Urinary bladder (tissue), 4 donors: ENCODE measurements around the gene WDR82. TPM values are rescaled to one million over a fixed set of nuclear protein-coding genes. Genes with fewer than 3 reads are reported as not detected.

Experiments used
- DNase-seq: peaks from one replicate; pipeline ENCODE4 v3.0.0-alpha.2; 2015; ENCODE audit errors: extremely low spot score
- H3K27ac ChIP-seq: one replicate; pipeline ENCODE4 v1.5.1; 2013; ENCODE audit warnings: low read depth, mild to moderate bottlenecking, moderate library complexity
- H3K36me3 ChIP-seq: one replicate; pipeline ENCODE4 v1.6.1; 2013; ENCODE audit warnings: mild to moderate bottlenecking, moderate library complexity; ENCODE audit not compliant: insufficient read depth
- H3K4me1 ChIP-seq: one replicate; pipeline ENCODE4 v1.6.1; 2013; ENCODE audit warnings: mild to moderate bottlenecking, moderate library complexity; ENCODE audit not compliant: insufficient read depth
- H3K4me3 ChIP-seq: one replicate; pipeline ENCODE4 v1.5.1; 2013; ENCODE audit warnings: low read depth, low read length
- WGBS: extraction: QIAGEN DNeasy Blood & Tissue Kit; methylation state at CpG from one replicate; pipeline ENCODE4 v1.1.7; 2013; 5-methylcytosine and 5-hydroxymethylcytosine counted together
- polyA plus RNA-seq: library from polyadenylated mRNA; stranded (reverse); fragments of 200-250 nt; gene quantifications from one replicate; pipeline ENCODE4 v1.2.3, GENCODE V29; 2013
- total RNA-seq: library from RNA; depleted of rRNA; stranded (reverse); fragments of >200 nt; gene quantifications from one replicate; pipeline ENCODE4 v1.2.3, GENCODE V29; 2014
- donor health status: healthy with polysubstance abuse.
- donor health status: healthy.

WDR82 gene
- total and polyA plus RNA-seq, 2 donors: 70.2 to 73.7 TPM

DNA sequence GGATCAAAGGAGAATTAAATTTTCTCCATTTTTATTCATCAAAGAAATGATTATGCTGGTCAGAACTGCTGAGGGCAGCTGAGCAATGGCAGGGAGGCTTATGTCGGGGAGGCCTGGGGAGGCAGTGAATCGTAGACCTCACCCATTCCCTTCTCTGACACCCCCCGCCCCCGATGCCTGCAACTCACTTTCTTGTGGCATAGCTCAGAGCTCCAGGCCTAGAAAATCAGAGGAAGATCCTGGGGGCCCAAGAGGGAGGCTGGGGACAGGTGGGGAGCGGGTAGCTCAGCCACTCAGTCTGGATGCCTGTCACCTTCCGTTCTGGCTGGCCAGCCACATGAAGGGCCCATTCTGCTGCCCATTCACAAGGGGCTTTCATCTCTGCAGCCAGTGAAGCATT, 36.6 kb upstream of the WDR82 start:
- Histone ChIP-seq H3K36me3 (no peaks in the 10 kb centered on the region), H3K27ac (no peak overlapping the region), H3K4me3 (no peak overlapping the region), H3K4me1 (no peaks in the 10 kb centered on the region)
- 91% methylated on average over 6 of the region's 6 CpGs for WGBS
- no peak for DNase-seq

DNA sequence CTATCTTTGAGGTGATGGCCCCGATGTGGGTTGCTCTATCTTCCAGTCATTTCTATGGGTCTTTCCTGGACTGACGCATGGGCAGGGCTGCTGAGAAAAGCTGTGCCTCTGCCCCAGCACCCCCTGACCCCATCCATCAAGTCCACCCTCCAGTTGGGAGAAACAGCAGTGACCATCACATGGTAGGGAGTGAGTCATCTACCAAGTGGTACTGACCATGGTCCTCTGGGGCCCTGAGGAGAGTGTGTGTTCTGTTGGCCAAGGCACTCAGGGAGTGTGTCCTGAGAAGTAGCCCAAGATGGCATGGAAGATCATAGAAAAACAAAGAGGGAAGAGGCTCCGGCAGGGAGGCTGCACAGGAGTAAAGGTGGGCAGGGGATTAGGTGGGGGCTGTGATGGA, 36.0 kb upstream of the WDR82 start:
- 96% methylated on average over 3 of the region's 3 CpGs for WGBS
- Histone ChIP-seq H3K4me1 (no peaks in the 10 kb centered on the region), H3K36me3 (no peaks in the 10 kb centered on the region), H3K27ac (no peak overlapping the region), H3K4me3 (no peak overlapping the region)
- no peak for DNase-seq

DNA sequence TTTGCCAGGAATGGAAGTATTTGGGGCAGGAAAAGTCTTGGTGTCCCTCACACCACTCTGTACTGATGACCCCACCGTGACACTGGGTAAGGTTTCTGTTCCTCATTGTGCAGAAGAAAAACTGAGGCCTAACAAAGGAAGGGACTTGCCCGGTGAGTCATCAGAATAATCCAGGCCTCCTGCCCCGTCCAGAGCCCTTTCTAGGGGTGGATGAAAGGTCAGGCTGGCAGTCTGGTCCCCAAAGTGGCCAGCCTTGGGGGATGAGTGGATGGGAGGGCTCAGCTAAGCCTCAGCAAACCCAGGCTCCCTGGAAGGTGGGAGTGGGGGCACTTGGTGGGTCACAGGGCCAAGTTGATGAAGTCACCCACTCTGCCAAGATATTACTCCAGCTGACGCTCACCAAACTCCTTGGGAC, 35.3 kb upstream of the WDR82 start:
- H3K4me1 ChIP-seq: no peaks in the 10 kb centered on the region
- H3K27ac ChIP-seq: no peak overlapping the region
- H3K4me3 ChIP-seq: no peak overlapping the region
- no peaks in the 10 kb centered on the region for H3K36me3 ChIP-seq
- no peak for DNase-seq
- WGBS: 53% methylated on average over 4 of the region's 4 CpGs

DNA sequence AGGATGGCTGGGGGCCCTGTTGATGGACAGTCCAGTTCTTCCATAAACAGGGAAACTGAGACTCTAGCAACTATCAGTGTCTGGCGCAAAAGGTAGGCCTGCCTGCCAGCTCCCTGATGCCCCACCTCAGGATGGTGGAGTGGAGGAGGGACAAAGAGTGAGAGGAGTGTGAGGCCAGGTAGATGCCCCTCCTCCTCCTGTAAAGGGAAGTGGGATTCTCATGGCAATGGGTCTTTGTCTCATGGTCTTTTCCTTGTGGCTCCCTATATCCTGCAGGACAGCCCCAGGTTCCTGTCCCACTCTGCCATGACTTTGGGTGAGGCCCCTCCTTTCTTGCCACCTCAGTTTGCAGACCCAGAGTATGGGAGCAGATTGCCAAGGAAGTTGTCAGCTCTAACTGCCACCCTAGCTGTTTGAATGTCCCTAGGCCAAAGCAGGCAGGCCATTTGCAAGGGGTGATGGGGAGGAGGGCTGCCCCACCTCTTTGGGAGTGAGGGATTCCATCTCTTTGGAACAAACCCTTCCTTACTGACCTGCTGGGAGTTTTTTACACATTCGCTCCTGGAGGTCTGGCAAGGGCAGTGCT, 34.8 kb upstream of the WDR82 start:
- Histone ChIP-seq H3K4me3 (no peak overlapping the region), H3K27ac (no peak overlapping the region), H3K4me1 (no peaks in the 10 kb centered on the region), H3K36me3 (no peaks in the 10 kb centered on the region)
- WGBS: 88% methylated on average over 2 of the region's 2 CpGs
- DNase-seq: no peak

DNA sequence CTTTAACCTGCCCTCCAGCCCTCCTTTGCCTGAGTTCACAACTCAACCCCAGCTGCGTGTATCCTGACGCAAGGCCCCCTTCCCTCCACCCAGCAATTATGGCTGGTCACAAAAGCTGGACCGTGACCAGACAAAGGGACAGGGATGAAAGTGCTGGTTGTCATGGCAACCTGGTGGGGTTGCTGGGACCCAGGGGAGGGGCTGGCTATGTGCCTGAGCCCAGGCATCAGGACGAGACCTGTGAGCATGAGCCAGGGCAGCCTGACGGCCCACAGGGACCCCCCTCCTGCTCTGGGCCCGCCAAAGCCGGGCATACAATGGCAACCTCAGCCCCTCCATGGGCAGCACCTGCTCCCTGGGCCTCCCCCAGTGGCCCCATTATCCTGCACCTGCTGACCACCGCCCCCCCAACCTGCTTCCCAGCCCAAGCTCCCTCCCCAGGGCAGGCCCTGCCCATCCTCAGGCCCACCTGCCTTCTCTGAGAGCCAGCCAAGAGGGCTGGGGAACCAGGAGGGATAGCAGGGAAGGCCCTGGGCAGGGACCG, 33.2 kb upstream of the WDR82 start:
- no peaks in the 10 kb centered on the region for H3K4me1 ChIP-seq
- 83% methylated on average over 9 of the region's 9 CpGs for WGBS
- H3K27ac ChIP-seq: no peak overlapping the region
- no peak overlapping the region for H3K4me3 ChIP-seq
- no peak for DNase-seq
- no peaks in the 10 kb centered on the region for H3K36me3 ChIP-seq

DNA sequence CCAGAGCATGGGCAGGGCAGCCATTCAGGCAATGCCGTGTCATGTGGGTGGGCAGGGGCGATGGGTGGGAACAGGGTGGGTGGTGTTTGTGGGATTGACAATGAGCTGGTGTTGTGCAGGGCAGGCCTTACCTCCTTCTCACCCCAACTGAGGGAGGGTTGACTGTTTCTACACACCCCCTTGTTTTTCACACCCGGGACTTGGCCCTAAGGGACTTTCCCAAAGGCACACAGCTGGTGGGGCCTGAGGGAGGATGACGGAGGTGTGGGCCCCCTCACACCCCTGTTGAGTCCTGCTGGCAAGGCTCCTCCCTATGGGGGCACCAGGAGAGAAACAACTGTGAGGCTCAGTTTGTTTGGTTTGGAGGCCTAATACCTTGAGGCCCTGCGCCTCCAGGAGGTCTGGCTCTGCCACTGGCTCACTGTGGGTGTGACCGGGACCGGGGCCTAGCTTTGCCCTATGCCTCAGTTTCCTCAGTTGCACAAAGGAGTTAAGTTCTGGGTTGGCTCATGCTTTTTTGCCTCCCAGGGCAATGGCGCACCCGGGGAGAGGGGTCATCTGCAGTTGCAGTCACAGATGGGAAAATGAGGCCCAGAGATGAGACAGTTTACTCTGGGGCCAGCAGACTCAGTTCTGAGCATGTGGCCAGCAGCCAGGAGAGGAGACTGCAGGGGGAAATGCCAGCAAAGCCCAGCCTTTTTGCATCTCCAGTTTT, 32.6 kb upstream of the WDR82 start:
- Histone ChIP-seq H3K4me1 (no peaks in the 10 kb centered on the region), H3K36me3 (no peaks in the 10 kb centered on the region), H3K27ac (no peak overlapping the region), H3K4me3 (no peak overlapping the region)
- WGBS: 77% methylated on average over 9 of the region's 9 CpGs
- no peak for DNase-seq

DNA sequence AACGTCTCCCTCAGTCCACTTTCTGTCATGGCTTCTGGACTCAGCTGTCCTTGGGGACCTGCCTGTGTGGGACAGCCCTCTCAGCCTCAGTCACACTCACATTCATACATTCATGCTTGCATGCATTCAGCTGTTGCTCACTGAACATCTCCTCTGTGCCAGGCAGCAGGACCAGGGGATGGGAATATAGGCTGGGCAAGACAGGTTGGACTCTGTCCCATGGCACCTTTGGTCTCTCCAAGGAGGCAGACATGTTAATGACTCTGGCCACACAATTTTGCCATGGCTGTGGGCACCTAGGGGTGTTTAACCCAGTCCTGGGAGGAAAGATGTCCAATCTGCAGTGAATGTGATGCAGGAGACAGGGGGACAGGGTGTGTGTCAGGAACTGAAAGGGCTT, 29.9 kb upstream of the WDR82 start:
- Histone ChIP-seq H3K27ac (no peak overlapping the region), H3K36me3 (no peaks in the 10 kb centered on the region), H3K4me1 (no peaks in the 10 kb centered on the region), H3K4me3 (no peak overlapping the region)
- WGBS: 59% methylated on average over 1 of the region's 1 CpG
- DNase-seq: no peak

DNA sequence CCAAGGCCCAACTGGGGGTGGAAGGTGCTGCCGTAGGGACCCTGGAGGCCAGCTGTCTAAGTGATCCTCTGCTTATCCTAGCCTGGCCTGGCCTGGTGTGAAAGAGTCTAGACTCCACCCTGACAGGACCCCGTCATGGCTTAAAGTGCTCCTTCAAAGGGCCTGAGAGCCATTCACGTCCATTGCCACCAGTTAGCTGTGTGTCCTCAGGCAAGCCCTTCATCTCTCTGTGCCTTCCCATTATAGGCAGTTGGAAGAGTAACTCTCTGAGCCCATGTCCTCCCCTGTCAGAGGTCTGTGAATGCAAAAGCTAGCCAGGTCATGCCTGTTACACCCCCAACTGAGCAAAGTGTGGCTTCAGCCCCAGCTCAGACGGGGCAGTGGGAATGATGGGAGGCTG, 28.5 kb upstream of the WDR82 start:
- WGBS: 93% methylated on average over 4 of the region's 4 CpGs
- Histone ChIP-seq H3K27ac (no peak overlapping the region), H3K4me1 (no peaks in the 10 kb centered on the region), H3K4me3 (no peak overlapping the region), H3K36me3 (no peaks in the 10 kb centered on the region)
- no peak for DNase-seq

DNA sequence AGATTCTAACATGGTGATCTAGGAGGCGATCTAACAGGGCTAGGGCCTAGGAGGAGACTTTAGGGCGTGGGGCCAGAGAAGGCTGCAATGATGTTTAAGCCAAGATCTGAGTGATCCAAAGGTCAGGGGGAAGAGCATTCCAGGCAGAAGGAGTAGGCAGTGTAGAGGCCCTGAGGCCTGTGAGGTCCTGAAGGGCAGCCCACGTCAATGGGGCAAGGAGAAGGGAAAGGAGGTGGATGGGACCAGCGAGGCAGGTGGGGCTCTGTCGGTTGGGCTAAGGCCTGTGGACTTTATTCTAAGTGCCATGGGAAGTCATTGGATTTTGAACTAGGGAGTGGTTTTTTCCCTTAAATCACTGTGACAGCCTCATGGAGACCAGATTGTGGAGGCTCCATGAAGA, 27.5 kb upstream of the WDR82 start:
- 93% methylated on average over 5 of the region's 5 CpGs for WGBS

DNA sequence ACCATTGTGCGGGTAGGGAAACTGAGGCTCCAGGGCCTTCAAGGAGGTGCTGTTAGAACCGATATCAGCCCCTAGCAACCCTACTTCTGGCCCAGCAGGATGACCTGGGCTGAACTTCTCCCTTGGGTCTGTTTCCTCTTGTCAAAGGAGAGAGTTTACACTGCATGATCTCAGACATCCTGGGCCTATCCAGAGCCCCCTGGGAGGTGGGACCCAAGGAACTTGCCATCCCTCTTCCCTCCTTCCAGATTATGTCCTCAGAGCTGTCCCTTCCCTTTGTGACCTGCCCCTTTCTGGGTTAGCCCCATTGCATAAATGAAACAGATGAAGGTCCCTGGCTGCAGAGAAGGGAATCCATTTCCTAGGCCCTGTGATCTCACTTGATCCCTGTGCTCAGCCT, 25.4 kb upstream of the WDR82 start:
- no peaks in the 10 kb centered on the region for H3K4me1 ChIP-seq
- H3K27ac ChIP-seq: no peak overlapping the region
- DNase-seq: no peak
- H3K4me3 ChIP-seq: no peak overlapping the region
- H3K36me3 ChIP-seq: no peaks in the 10 kb centered on the region
- WGBS: 94% methylated on average over 2 of the region's 2 CpGs

More for the DNA sequence above, 27.5 kb upstream of the WDR82 start:
- Histone ChIP-seq H3K36me3 (no peaks in the 10 kb centered on the region), H3K4me3 (no peak overlapping the region), H3K27ac (no peak overlapping the region), H3K4me1 (no peaks in the 10 kb centered on the region)
- DNase-seq: no peak

DNA sequence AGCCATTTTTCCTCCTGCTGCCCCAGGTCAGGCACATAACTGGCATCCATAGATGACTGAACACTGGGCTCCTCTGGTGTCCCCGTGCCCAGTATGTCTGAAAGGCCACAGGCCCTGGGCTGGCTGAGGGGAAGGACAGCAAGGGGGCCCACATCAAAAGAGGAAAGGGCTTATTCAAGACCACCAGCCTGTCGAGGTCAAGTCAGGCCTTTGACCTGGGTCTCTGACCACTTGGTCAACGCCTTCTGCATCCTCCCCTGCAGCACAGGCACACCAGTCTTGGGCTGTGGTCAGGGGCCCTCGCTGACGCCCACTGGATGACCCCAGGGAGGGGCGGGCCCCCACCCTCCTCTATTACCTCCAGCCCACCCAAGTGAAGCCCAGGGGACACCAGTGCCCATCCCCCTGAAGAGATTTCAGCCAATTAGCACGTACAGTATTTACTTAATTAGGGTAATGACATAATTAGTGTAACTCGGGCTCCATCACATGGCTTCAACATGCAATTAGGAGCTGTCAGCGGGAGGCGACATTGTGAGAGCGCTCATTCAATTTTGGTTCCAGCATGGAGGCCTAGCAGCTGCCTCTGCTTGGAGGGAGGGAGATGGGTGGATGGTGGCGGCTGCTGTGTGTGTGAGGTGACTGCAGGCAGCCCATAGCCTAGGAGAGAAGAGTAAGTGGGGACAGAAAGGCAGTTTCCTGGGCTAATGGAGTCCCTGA, 24.1 kb upstream of the WDR82 start:
- WGBS: 77% methylated on average over 12 of the region's 12 CpGs
- no peaks in the 10 kb centered on the region for H3K4me1 ChIP-seq
- no peak overlapping the region for H3K27ac ChIP-seq
- H3K36me3 ChIP-seq: no peaks in the 10 kb centered on the region
- H3K4me3 ChIP-seq: no peak overlapping the region
- no peak for DNase-seq

DNA sequence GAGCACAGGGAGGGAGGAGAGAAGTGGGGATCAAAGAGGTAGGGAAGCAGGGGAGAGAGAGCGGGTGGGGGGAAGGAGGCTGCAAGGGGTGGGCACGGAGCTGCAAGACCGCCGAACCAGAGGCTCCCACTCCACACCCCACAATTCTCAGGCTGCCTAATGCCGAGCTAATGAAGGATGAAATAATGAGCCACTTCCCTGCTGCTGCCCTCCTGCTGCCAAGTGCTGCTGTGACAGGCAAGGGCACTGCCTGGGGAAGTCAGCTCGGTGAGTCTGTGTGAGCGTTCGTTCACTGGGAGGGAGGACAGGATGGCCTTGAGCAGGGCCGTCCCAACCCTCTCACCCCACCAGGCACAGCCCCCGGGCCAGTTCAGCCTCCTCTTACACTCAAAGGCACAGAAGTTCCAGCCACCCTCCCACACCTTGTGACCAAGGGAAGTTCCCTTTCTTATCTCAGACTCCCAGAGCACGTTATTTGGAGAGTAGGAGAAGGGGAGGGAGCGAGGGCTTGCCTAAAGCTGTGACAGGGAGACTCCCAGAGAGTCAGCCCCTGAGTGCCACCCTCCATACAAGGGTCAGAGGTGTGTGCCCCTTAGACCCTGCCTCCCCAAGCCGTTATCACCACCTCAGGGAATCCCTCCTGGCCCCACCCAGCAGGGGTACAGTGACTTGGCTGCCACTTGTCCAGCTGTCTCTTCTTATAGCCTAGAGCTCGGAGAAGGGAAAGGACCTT, 21.6 kb upstream of the WDR82 start:
- WGBS: 48% methylated on average over 14 of the region's 14 CpGs
- Histone ChIP-seq H3K4me3 (no peak overlapping the region), H3K27ac (no peak overlapping the region), H3K4me1 (no peaks in the 10 kb centered on the region), H3K36me3 (no peaks in the 10 kb centered on the region)
- DNase-seq: no peak

DNA sequence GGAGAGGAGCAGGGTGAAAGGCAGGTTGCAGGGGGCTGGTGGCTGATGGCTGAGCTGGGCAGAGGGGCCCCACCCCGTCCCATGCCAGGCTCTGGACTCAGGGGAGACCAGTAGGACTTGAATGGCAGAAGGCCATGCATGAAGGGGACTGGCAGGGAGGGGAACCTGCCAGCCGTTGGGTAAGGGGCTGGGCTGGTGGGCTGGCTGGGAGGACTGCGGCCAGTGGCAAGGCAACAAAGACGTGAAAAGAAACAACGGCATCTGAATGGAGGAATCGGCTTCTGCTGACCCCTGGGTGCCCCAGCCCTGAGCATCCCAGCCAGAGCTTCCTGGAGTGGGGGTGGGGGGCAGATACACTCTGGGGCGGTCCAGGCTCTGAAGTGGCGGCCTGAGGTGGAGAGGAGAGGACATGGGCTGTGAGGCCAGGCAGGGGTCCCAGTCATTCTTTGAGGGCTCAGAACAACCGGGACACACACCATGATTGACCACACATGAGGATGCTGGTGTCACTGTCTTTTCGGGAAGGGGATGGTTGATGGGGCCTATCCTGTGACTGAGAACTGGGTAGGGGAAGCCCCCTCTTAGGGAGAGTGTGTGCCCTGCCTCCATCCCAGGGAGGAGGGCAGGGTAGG, 20.9 kb upstream of the WDR82 start:
- Histone ChIP-seq H3K4me3 (no peak overlapping the region), H3K27ac (no peak overlapping the region), H3K4me1 (no peaks in the 10 kb centered on the region), H3K36me3 (no peaks in the 10 kb centered on the region)
- no peak for DNase-seq
- 55% methylated on average over 10 of the region's 10 CpGs for WGBS
